ENCODE data around the gene SRSF4.
"Not testable (repeated sequence)": the region's sequence is repeated elsewhere in the genome, so short reads cannot be mapped to it uniquely, and the experiment has no call there.

The SRSF4 gene

DNA sequence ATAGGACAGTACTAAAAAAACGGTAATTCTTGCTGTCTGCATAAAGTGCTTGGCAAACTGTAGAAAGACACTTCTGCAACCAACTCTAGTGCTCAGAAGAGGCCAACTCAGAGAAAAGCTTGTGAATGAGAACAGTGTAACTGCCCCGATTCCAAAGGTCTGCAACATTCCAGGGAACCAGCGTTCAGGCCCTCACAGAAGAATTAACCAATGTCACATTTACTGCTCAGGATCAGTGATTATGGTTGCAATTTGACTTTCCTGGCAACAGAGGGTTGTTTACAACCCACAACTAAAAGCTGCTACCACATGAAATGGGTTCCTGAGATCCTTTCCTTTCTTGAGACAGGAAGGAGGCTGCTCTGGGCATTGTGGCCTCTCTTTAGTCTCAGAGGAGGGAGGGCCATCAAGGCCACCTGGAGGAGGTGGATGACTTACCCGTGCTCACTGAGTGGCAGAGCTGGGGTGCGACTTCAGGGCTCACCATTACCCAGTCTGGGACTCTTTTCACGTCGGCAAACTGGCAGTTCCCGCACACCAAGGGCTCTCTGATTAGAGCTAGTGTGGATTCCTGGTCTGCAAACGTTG is 15.3 kb downstream of the SRSF4 start:
- no peak for DNase-seq (ENCODE audit: low read depth in 2 of 3, low spot score in 1 of 3)

DNA sequence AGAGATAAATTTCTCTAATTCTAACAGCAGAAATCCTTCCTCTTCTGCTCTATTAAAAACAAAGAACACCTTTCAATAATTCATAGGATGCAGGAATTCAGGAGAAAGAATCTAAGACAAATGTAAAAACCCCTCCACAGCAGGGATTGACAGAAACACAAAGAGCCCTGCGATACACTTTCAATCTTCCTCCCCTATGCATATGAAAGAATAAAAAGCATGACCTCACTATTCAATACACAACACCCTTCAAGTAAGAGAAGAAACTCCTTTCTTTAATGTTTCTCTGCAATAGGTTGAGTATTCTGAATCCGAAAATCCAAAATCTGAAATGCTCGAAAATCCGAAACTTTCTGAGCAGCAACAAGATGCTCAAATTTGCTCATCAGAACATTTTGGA is 17.1 kb downstream of the SRSF4 start:
- DNase-seq (ENCODE audit: low read depth in 2 of 3, low spot score in 1 of 3): no peak

DNA sequence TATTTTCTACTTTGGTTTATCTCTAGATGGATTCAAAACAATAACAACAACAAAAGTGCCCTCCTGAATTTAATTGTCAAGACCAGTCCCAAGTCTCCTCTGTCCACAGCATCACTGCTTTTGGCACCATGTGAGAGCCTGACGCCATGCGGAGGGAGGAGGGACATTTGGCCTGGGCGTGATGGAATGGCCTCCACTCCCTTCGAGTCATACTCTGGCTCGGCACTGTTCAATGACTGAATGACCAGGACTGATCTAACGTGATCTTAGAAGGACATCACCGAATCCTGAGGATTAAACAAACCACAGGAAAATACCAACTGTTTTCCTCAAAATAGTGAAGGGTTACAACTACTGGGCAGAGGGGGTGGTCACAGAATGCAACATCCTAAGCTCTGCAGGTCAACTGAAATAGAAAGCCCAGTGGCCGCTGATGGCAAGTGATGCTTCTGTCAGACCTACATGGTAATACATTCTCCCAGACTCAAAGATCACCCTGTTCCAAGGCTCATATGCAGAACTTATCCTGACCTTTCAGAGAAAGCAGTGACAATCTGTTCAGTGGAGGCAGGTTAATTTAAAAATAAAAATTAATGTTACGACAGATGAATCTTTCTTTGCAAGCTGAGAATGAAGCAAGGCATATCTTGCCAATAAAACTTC is 19.1 kb downstream of the SRSF4 start:
- no peak for DNase-seq (ENCODE audit: low read depth in 2 of 3, low spot score in 1 of 3)

DNA sequence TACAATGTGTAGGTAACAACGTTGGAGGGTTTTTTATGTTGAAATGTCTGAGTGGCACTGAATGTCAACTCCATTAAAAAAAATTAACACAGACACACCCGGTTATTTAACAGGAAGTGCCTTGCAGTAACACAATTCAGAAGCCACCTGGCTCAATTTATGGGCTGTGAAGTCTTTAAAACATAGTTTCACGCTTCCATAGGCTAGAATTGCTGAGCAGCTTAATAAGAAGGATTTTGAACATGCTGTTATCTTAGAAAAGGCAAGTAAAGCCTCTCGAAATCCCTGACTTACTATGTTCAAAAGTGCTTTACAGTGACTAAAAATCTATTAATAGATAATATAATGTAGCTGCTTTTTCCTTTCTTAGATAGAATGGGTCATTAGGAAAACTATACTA is 19.7 kb downstream of the SRSF4 start:
- DNase-seq (ENCODE audit: low read depth in 2 of 3, low spot score in 1 of 3): no peak

GRCh38 chr1:29159773-29160172 is 21.9 kb downstream of the SRSF4 start:
- DNase-seq (ENCODE audit: low read depth in 2 of 3, low spot score in 1 of 3): no peak

DNA sequence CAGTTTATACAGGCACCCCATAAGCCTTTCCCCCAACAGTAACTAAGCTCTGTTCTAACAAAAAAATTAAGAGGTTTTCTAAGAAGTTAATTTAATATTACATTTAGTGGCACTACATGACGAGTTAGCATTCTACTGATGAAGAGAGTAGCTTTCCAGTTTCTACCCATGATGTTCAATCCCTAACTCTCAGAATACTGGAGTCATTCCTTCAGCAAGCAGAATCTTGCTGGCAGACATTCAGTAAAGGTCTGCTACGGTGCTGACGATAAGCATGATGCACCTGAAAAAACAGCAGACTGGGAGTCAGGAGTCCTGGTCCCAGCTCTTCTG is 24.5 kb downstream of the SRSF4 start:
- no peak for DNase-seq (ENCODE audit: low read depth in 2 of 3, low spot score in 1 of 3)

DNA sequence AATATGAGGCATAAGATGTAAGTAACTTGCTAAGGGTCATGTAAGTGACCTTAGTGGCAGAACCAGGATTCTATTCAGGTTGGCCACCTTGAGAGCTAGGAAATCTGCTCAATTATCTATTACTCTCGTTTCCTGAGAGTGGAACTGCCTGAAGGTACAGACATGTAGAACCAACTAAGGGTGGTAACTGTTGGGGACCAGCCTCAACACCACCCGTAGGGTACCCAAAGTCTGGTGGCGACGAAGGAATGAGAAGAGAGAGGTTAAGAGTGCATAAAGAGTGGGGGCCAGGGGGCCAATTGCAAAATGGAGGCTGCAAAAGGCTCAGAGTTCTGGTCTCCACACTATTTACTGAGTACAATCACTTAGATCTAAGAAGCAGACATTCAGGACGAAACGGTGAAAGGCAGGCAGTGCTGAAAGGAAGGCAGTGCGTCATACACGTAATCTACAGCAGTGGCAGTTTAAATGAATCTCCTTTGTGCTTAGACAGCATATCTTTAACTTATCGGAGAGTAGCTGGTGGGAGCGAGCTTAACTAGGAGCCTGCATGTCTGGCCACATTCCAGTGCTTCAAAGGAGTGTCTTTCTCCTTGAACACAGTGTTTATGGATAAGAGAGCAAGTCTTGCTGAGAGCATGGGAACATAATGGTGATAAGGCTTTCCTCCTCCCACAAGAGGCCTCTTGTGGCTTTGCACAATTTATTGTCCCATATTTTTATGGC is 25.0 kb downstream of the SRSF4 start:
- no peak for DNase-seq (ENCODE audit: low read depth in 2 of 3, low spot score in 1 of 3)

DNA sequence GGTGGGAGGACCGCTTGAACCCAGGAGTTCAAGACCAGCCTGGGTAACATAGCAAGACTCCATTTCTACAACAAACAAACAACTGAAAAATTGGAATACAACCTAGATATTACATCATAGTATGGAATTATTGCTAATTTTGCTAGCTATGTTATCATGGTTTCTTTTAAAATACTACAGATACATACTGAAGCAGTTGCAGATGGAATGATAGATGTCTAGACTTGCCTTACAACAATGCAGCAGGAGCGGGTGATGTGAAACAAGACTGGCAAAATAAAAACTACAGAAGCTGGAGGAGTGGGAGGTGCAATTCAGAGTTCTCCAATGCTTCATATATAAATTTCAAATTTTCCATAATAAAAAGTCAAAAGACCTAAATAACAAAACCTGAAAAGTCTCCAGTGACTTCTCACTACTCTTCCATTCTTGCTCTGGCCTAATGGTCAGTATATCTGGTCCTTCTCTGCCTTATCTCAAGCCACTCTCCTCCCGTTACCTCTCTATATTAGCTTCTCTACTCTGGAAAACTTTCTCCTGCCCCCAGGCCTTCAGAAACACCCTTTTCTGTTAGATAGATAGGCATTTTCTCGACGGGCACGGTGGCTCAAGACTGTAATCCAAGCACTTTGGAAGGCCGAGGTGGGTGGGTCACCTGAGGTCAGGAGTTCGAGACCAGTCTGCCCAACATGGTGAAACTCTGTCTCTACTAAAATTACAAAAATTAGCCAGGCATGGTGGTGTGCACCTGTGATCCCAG is 29.5 kb downstream of the SRSF4 start:
- DNase-seq (ENCODE audit: low read depth in 2 of 3, low spot score in 1 of 3): no peak

- not testable (repeated sequence) for DNase-seq (ENCODE audit: low read depth in 2 of 3, low spot score in 1 of 3)
Observed at GRCh38 chr1:29150346-29150745, 31.4 kb downstream of the SRSF4 start.

DNA sequence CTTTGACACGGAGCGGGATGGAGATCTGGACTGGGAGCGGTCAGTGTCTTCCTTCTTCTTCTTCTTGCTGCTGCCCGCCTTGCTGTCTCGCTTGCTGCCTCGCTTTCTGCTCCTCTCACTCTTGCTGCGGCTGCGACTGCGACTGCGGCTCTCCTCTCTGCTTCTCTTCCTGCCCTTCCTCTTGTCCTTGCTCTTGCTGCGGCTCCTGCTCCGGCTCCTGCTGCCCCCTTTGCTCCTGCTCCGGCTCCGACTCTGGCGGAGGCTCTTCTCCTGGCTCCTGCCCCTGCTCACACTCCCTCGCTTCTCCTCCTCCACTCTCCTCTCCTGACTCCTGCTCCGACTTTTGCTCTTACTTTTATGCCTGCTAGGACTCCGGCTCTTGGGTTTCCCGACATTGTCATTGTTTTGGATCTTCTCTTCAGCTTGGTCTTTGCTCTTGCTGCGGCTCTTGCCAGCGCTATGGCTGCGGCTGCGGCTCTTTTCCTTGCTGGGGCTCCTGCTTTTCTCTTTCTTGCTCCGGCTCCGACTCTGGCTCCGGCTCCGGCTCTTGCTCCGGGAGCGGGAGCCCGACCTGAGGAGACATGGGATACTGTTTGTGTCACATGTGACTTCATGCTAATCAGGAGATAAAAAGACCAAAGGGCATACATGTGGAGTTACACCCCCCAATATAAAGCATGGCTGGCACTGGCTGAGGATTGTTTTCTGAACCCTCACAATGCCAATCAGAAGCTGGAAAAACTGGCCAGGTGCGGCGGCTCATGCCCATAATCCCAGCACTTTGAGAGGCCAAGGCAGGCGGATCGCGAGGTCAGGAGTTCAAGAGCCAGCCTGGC is 32.8 kb downstream of the SRSF4 start:
- no peak for DNase-seq (ENCODE audit: low read depth in 2 of 3, low spot score in 1 of 3)

GRCh38 chr1:29145739-29146437 is 35.8 kb downstream of the SRSF4 start:
- no peak for DNase-seq (ENCODE audit: low read depth in 2 of 3, low spot score in 1 of 3)

- no peak for DNase-seq (ENCODE audit: low read depth in 2 of 3, low spot score in 1 of 3)
Observed at GRCh38 chr1:29144178-29144577, 37.5 kb downstream of the SRSF4 start.

DNA sequence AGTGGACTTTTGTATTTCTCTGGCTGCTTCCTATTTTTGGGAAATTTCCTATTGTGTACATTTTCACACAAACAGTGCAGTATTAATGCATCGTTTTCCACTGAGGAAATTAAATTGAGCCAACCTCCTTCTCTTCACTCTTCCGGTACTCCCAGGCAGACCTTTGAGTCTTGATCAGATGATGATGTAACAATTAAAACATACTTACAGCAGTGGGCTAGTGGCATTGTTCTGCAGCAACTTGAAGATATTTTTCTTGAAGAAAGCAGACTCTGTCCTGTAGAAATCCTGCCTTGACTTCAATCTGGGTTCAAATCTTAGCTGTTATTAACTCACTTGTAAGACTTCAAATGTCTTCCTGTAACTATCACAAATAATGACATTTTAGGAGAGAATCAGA is 39.0 kb downstream of the SRSF4 start:
- DNase-seq (ENCODE audit: low read depth in 2 of 3, low spot score in 1 of 3): no peak

- no peak for DNase-seq (ENCODE audit: low read depth in 2 of 3, low spot score in 1 of 3)
Observed at GRCh38 chr1:29136391-29136915, 45.2 kb downstream of the SRSF4 start.

- no peak for DNase-seq (ENCODE audit: low read depth in 2 of 3, low spot score in 1 of 3)
Observed at GRCh38 chr1:29134695-29135028, 47.0 kb downstream of the SRSF4 start.

DNA sequence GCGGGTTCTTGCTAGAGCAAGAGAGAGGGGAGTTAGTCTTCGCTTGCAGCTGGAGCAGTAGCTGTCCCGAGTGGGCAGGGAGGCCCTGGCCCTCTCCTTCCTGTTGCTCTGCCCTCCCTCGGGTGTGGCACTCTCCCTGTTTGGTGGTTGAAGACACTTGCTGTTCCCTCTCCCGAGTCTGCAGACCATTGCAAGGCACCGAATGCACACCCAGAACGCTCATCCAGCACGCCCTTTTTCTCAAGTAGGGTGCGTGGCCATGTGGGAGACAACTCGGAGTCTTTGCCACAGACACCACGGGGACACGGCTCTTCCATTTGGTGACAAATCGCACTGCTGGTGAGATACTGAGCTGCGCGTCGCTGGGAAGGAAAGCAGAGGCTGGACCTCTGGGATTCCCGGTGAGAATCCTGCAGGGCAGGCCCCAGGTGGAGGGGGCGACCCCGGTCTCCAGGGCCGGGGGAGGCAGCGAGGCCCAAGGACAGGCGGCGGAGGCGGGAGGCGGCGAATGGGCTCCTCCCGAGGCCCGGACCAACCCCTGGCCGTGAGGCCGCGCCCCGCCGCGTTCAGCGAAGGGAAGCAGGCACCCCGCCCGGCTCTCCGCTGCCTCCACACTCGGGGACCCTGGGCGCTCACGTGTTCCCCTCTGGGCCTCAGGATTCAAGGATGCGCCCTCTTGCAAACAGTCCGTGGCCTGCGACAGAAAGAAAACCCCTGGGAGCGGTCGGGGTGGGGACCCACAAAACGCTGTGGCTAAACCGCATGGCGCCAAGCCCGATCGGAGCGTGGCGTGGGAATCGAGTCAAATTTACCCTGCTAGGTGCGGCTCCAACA is 47.6 kb downstream of the SRSF4 start:
- DNase-seq (ENCODE audit: low read depth in 2 of 3, low spot score in 1 of 3): no peak

DNA sequence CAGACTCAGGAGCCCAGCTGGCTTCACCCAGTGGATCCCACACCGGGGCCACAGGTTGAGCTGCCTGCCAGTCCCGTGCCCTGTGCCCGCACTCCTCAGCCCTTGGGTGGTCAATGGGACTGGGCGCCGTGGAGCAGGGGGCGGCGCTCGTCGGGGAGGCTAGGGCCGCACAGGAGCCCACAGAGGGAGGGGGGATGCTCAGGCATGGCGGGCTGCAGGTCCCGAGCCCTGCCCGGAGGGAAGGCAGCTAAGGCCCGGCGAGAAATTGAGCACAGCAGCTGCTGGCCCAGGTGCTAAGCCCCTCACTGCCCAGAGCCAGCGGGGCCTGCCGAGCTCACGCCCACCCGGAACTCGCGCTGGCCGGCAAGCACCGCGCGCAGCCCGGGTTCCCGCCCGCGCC is 50.6 kb downstream of the SRSF4 start:
- not testable (repeated sequence) for DNase-seq (ENCODE audit: low read depth in 2 of 3, low spot score in 1 of 3)

- DNase-seq (ENCODE audit: low read depth in 2 of 3, low spot score in 1 of 3): no peak
Observed at GRCh38 chr1:29129916-29130315, 51.8 kb downstream of the SRSF4 start.

GRCh38 chr1:29128739-29129138 is 53.0 kb downstream of the SRSF4 start:
- no peak for DNase-seq (ENCODE audit: low read depth in 2 of 3, low spot score in 1 of 3)
